Measurements from ENCODE around the gene KCNJ6. TPM values are rescaled to one million over a fixed set of nuclear protein-coding genes. Genes with fewer than 3 reads are reported as not detected.

KCNJ6 gene
- total and polyA plus RNA-seq, 10 of the 15 experiments (the other 5 are each of a cell fraction or from before 2014, with no cell fraction given), result 0.03 to 0.07 (median 0.04) TPM; not detected in 7

DNA sequence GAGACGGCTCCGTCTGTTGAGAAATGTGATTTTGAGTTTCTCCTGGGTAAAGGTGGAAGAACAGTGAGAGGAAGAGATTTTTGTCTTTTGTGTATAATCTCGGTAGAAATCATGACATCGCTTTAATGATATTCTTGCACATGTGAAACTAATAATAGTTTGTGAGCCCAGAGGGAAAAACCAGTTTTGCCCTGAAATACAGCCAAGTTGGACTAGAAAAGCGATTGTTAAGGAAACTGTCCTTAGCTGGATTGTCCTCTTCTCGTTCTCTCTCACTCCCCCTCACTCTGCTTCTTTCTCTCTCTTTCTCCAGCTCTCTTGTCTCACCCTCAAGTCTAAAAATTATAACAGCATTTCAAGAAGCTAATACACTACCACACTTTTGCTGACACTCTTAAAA, 17.1 kb downstream of the KCNJ6 start:
- Histone ChIP-seq H3K4me3 (no peak overlapping the region), H3K27ac (ENCODE audit: control insufficient read depth, insufficient read depth) (no peak overlapping the region), H2AFZ (ENCODE audit: control insufficient read depth, low read depth, low read length) (no peak overlapping the region), H3K36me3 (ENCODE audit: control insufficient read depth in 2 of 2, insufficient read depth in 2 of 2, low read length in 1 of 2) (no peaks in the 10 kb centered on the region), H3K4me1 (ENCODE audit: control insufficient read depth, insufficient read depth, low read length) (no peaks in the 10 kb centered on the region), H3K9me3 (replicated peaks; ENCODE audit: control insufficient read depth, insufficient read depth, low read length) (no peaks in the 10 kb centered on the region), H3K9ac (ENCODE audit: control insufficient read depth, insufficient read depth, low read length) (no peak overlapping the region), H3K79me2 (ENCODE audit: control insufficient read depth, insufficient read depth, low read length) (no peaks in the 10 kb centered on the region), H4K20me1 (ENCODE audit: control insufficient read depth, insufficient read depth) (no peaks in the 10 kb centered on the region), H3K27me3 (replicated peaks in 1 of 2; ENCODE audit: control insufficient read depth in 2 of 2, insufficient read depth in 2 of 2, low read length in 1 of 2) (no peaks in the 10 kb centered on the region), H3K4me2 (ENCODE audit: control insufficient read depth, insufficient read depth) (no peak overlapping the region)
- ChIA-PET SMC1A (ENCODE audit: uncharacterized antibody, unreplicated experiment) (no interaction called here), POLR2A (no interaction called here), CTCF (no interaction called here), RAD21 (ENCODE audit: unreplicated experiment) (no interaction called here)
- DNase-seq (ENCODE audit: low read depth, low spot score), result no peak
- no TSS peak for BruUV-seq (replicated peaks)
- intact Hi-C loops (cut with micrococcal nuclease; ENCODE audit: unreplicated experiment), result no loop called here
- in situ Hi-C loops (cut with MboI), result no loop called here
- TF ChIP-seq NBN (IDR thresholded peaks at IDR 0.05) (no peak), POLR2AphosphoS2 (IDR thresholded peaks at IDR 0.05; ENCODE audit: low read depth, low read length) (no peak), BCL11A (IDR thresholded peaks at IDR 0.05; ENCODE audit: low read depth, low read length) (no peak), MXI1 (IDR thresholded peaks at IDR 0.05; ENCODE audit: low read depth, low read length) (no peak)
- TF ChIP-seq, protein P1, sequence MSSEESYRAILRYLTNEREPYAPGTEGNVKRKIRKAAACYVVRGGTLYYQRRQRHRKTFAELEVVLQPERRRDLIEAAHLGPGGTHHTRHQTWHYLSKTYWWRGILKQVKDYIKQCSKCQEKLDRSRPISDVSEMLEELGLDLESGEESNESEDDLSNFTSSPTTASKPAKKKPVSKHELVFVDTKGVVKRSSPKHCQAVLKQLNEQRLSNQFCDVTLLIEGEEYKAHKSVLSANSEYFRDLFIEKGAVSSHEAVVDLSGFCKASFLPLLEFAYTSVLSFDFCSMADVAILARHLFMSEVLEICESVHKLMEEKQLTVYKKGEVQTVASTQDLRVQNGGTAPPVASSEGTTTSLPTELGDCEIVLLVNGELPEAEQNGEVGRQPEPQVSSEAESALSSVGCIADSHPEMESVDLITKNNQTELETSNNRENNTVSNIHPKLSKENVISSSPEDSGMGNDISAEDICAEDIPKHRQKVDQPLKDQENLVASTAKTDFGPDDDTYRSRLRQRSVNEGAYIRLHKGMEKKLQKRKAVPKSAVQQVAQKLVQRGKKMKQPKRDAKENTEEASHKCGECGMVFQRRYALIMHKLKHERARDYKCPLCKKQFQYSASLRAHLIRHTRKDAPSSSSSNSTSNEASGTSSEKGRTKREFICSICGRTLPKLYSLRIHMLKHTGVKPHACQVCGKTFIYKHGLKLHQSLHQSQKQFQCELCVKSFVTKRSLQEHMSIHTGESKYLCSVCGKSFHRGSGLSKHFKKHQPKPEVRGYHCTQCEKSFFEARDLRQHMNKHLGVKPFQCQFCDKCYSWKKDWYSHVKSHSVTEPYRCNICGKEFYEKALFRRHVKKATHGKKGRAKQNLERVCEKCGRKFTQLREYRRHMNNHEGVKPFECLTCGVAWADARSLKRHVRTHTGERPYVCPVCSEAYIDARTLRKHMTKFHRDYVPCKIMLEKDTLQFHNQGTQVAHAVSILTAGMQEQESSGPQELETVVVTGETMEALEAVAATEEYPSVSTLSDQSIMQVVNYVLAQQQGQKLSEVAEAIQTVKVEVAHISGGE (CRISPR knock-in tag; IDR thresholded peaks at IDR 0.05), result no peak
- TF ChIP-seq, protein P2, sequence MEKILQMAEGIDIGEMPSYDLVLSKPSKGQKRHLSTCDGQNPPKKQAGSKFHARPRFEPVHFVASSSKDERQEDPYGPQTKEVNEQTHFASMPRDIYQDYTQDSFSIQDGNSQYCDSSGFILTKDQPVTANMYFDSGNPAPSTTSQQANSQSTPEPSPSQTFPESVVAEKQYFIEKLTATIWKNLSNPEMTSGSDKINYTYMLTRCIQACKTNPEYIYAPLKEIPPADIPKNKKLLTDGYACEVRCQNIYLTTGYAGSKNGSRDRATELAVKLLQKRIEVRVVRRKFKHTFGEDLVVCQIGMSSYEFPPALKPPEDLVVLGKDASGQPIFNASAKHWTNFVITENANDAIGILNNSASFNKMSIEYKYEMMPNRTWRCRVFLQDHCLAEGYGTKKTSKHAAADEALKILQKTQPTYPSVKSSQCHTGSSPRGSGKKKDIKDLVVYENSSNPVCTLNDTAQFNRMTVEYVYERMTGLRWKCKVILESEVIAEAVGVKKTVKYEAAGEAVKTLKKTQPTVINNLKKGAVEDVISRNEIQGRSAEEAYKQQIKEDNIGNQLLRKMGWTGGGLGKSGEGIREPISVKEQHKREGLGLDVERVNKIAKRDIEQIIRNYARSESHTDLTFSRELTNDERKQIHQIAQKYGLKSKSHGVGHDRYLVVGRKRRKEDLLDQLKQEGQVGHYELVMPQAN (conservative IDR thresholded peaks at IDR 0.05), result no peak
- no peak for ATAC-seq
- WGBS (ENCODE audit: insufficient coverage, insufficient replicate concordance, low lambda C conversion rate, missing lambda C conversion rate), result 15% methylated on average over 6 of the region's 6 CpGs
- FAIRE-seq, result no peak

All from GM12878 (cell line).